GM18526 (cell line): ENCODE measurements around the gene REC114.

Experiments
- POLR2A ChIP-seq: IDR thresholded peaks from 3 replicates; pipeline ENCODE4 v1.6.1; 2011; ENCODE audit not compliant: insufficient read length; ENCODE audit errors: extremely low read depth

The REC114 gene

DNA sequence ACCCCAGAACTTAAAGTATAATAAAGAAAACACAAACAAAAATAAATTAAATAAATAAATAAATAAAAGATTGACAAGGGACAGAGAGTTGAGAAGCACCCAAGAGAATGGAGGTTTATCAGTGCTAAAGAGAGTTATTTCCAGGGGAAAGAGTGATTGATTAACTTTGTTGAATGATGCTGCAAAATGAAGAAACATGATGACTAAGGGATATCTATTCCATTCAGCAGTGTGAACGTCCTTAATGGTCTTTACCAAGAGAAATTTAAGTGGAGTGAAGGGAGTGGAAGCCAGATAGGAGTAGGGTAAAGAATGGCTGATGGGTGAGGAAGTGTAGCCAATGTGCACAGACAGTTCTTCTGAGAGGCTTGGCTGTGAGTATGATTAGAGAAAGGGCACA is 11.1 kb downstream of the REC114 start:
- TF ChIP-seq POLR2A, result no peak

DNA sequence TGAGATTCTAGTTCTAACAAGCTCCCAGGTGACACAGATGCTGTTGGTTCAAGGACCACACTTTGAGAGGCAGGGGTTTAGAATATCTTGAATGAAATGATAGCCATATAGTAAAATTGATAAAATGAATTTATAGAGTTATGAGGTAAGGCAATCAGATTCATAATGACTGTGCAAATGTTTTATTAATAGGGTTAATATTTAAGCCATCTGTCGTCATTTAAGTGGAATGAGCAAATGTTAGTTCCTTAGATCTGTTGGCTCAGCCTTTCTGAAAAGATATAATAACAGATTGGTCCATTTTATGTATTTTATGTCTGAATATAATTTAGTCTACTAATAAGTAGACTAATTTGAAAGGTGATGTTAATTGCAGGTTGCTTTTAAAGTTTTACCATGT is 12.9 kb downstream of the REC114 start:
- TF ChIP-seq POLR2A, result no peak

DNA sequence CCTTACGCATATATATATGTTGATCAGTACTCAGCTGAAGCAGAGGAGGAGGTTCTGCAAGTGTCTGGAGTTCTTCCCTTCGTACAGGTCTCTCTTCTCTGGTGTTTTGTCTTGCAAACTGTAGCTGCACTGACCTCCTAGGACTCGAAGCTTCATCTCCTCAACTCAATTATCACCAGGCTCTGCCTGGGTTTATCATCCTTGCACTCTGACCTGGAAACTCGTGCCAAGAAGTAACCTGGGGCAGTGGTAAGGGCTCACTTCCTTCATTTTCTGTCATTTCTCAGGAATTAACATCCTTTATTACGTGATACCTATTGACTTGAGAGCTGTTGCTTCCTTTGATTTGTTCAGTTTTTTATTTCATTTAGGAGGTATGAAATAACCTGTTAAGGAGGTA is 14.4 kb downstream of the REC114 start:
- TF ChIP-seq POLR2A, result no peak

DNA sequence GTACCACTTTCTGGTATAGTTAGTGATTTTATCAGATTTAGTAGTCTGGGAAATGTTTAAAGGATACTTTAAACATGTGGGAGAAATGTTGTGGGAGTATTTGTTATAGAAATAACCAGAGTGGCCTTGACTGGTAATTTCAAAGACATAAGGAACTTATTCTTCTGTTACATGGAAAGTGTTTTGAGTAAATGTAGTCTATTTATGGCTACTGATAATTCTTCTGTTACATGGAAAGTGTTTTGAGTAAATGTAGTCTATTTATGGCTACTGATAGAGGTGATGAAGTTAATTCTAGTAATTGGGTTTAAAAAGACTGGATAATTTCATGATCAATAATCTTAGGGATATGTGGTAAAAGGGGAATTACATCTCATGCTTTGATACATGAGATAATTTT is 17.7 kb downstream of the REC114 start:
- no peak for TF ChIP-seq POLR2A

DNA sequence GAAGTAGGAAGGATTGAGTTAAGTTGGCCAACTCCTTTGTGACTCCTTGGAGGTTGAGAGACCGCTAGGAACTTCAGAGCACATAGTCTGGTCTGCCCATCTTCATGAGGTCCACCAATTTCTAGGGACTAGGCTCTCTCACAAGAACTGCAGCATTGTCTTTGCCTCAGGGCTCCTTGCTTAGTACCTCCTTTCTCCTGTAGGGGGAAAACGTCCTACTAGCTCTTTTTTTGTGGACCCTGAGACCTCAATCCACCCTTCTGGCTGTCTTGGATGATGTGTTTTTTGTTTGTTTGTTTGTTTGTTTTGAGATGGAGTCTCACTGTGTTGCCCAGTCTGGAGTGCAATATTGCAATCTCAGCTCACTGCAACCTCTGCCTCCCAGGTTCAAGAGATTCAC is 21.6 kb downstream of the REC114 start:
- TF ChIP-seq POLR2A, result no peak

DNA sequence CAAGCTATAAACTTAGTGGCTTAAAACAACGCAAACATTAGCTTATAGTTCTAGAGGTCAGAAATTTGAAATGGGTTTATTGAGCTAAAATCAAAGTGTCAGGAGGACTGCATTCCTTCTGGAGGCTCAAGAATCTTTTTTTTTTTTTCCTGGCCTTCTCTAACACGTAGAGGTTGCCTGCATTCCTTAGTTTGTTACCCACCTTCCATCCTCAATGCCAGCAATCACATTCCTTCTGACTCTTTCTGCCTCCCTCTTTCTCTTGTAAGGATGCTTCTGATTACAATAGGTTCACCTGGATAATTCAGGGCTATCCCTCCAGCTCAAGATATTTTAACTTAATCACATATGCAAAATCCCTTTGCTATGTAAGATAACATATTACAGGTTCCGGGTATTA is 24.8 kb downstream of the REC114 start:
- no peak for TF ChIP-seq POLR2A

DNA sequence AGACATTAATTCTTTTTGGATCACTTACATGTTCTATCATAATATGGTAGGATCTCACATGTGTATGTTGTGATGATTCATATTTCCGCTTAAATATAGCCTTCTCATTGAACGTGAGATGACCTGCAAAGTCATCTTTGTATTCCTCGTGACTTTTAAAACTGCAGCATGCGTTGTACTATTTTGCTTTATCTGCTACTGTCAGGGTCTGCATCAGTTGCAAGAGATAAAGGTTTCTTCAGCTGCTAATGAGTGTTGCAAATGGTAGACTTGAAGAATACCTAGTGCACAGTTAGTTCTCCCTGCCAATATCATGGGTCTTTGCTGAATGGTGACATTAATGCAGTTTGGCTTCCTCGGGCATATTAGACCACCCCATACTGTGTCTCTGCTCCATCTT is 31.8 kb downstream of the REC114 start:
- no peak for TF ChIP-seq POLR2A

DNA sequence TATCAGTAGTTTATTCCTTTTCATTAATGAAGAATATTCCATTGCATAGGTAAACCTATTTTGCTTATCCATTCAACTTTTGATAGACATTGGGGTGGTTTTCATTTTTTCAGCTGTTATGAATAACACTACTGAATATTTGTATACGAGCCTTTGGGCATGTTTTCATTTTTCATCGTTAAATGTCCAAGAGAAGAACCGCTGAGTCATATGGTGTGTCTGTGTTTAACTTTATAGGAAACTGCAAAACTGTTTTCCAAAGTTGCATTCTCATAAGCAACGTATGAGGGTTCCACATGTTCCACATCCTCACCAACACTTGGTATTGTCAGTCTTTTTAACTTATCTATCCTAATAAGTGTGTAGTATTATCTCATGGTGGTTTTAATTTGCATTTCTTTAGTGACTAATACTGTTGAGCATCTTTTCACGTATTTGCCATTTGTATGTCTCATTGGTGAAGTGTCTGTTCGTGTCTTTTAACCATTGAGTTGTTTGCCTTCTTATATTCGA is 33.8 kb downstream of the REC114 start:
- no peak for TF ChIP-seq POLR2A

DNA sequence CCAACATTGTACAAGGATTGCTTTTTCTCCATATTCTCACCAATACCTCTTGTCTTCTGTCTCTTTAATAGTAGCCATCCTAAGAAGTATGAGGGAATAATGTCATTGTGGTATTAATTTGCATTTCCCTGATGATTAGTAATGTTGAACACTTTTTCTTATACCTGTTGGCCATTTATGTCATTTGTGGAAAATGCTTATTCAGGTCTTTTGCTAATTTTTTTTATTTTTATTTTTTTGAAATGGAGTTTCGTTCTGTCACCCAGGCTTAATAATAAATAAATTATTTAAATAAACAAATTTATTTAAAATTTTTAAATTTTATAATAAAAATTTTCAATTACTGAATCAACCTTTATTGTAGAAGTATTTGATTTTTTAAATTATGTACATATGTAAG is 37.1 kb downstream of the REC114 start:
- no peak for TF ChIP-seq POLR2A

DNA sequence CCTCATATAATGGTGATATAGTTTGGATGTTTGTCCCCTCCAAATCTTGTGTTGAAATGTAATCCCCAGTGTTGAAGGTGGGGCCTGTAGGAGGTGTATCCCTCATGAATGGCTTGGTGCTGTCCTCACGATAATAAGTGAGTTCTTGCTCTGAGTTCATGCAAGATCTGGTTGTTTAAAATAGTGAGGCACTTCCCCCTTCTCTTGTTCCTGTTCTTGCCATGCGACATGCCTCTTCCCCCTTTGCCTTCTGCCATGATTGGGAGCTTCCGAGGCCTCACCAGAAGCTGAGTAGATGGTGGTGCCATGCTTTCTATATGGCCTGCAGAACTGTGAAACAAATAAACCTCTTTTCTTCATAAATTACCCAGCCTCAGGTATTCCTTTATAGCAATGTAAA is 39.2 kb downstream of the REC114 start:
- TF ChIP-seq POLR2A, result no peak

DNA sequence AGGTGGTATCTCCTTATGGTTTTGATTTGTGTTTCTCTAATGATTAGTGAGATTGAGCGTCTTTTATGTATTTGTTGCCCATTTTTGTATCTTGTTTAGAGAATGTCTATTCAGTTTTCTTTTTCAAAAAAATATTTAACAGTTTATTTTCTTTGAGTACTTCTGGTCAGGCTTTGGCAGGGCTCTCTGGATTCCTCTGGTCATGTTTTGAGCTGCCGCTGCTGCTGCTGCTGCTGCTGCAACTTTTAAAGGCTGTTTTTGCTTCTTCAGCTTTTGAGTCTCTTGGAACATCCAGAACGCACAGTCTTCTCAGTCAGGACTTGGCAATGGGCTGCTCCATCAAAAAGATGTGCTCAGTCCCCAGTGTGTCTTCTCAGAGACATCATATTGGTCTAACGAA is 40.1 kb downstream of the REC114 start:
- TF ChIP-seq POLR2A, result no peak

DNA sequence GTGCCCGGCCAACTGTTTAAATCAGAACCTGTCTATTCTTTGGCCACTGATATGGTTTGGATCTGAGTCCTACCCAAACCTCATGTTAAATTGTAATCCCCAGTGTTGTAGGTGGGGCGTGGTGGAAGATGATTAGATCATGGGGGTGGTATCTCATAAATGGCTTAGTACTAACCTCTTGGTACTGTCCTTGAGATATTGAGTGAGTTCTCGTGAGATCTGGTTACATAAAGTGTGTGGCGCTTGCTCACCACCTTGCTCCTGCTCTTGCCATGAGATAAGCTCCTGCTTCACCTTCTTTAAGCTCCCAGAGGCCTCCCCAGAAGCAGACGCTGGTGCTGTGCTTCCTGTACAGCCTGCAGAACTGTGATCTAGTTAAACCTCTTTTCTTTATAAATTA is 42.4 kb downstream of the REC114 start:
- TF ChIP-seq POLR2A, result no peak

DNA sequence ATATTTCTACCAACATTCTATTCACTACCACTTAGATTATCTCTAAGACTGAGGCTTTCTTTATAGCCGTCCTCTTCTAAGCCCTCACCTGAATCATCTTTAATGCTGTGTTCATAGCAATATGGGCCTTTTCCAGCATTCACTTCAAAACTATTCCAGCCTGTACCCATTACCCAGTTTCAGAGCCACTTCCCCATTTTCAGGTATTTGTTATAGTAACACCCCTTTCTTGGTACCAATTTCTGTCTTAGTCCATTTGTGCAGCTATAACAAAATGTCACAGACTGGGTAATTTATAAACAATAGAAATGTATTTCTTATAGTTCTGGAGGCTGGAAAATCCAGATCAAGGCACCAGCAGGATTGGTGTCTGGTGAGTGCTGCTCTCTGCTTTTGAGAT is 45.7 kb downstream of the REC114 start:
- no peak for TF ChIP-seq POLR2A

DNA sequence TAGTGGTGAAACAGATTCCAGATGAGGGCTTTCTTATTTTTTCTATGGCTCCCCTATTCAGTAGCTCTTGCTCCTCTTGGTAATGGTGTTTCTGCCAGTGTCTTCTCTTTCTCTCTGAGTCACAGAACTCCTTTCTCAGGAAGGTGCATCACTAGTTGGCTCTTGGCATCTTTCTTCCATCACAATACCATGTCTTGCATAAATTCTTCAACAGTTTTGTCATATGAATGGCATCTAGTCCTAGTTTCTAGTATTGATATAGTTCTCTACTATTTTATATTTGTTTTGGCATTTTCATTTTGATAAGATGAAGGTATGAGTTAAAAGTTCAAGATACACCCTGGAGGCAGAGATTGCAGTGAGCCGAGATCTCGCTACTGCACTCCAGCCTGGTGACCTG is 51.0 kb downstream of the REC114 start:
- no peak for TF ChIP-seq POLR2A

DNA sequence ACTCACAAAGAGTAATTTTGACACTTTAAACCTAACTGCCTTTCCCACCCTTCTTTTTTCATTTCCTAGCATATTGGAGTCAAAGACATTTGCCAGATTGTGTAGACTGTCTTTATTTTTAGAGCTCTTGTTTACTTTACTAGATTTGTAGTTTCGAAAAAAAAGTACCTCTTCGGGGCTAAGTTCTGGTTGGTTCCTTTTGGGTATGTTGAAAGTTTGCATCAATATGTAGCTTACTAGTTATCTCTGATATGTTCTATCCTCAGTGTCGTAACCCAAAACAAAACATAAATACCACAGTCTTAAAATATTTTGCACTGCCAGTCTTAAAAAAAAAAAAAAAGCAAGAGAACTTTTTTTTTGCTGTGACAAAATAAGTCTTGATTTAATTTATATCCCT is 52.2 kb downstream of the REC114 start:
- no peak for TF ChIP-seq POLR2A

DNA sequence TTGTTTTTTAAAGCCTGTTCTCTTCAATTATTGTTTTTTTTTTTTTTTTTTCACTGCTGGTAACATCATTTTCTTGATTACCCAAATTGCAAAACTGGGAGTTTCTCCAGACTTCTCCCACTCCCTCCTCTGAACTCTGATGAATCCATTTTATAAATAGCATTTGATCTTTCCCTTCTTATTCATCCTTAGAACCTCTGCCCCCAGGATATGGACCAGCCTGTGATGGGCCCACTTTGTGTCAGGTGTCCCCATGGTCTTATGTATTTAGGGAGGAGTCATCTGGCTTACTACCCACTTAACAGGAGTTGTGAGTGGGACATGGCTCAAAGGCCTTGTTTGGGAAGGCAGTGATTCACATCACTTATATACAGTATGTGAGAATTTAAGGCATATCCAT is 57.7 kb downstream of the REC114 start:
- TF ChIP-seq POLR2A, result no peak

DNA sequence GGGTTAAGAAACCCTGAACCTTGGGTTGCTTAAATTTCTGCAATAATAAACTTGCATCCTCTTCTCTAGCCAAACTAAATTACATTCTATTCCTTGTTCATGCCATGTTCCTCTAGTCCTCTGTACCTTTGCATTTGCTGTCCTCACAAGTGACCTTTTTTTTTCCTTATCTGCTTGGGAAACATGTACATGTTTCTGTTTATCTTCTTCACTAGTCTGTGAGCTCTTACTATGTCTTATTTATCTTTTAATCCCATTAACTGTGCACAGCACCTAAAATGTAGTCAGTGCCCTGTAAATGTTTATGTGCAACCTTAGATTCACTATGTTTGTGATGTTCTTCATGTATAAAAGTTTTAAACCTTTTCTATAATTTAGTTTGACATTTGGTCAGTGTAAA is 61.9 kb downstream of the REC114 start:
- no peak for TF ChIP-seq POLR2A

DNA sequence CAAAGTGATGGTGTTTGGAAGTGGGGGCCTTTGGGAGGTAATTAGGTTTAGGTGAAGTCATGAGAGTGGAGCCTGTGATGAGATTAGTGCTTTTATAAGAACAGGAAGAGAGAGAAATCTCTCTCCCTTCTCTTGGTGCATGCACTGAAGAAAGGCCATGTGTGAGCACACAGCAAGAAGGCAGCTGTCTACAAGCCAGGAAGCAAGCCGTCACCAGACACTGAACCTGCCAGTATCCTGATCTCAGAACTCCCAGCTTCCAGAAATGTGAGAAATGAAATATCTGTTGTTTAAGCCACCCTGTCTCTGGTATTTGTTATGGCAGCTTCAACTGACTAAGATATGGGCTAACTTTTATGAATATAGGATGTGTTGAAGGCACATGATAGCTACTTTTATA is 72.6 kb downstream of the REC114 start:
- TF ChIP-seq POLR2A, result no peak

DNA sequence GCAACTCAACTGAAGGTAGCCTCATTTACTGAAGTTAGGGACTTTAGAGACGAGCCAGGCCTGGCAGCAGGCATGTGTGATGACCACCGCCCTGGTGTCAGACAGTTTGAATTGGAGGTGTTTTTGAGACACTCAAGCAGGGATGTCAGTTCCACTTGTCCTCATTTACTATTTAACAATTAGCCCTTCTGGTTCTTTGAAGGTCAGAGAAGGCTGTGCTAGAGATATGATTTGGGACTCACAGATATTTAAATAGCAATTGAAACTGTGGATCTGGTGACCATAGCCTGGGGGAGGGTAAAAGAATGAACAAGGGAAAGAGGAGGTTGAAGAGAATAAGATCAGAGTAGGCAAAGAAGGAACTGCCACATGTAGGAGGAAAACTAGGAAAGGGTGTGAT is 74.6 kb downstream of the REC114 start:
- TF ChIP-seq POLR2A, result no peak
